Tibial artery (tissue), 4 donors: ENCODE measurements around the gene CAMTA1.

Experiments used
- DNase-seq, 2 donors: peaks; one replicate each; pipeline ENCODE4 v3.0.0-alpha.2; 2019
- H3K27ac ChIP-seq, 2 donors: fragments of 200-600 bp; sonication (generic) in 1 of 2; 1 replicate in 1 of 2; 2 replicates in 1 of 2; pipeline ENCODE4 v1.5.1; 2018 to 2019; ENCODE audit warnings: mild to moderate bottlenecking in 1 of 2
- H3K27me3 ChIP-seq, 2 donors: fragments of 200-600 bp; sonication (generic) in 1 of 2; one replicate each; pipeline versions ENCODE4 v1.5.1 to v1.6.0; 2016 to 2019
- H3K36me3 ChIP-seq, 3 donors: fragments of 200-600 bp; sonication (generic) in 2 of 3; one replicate each; pipeline ENCODE4 v1.5.1; 2016 to 2019; ENCODE audit warnings: mild to moderate bottlenecking in 2 of 3
- H3K4me1 ChIP-seq, 4 donors: fragments of 200-600 bp; sonication (generic) in 2 of 4; 1 replicate in 3 of 4; 2 replicates in 1 of 4; pipeline ENCODE4 v1.5.1; 2016 to 2019
- H3K4me3 ChIP-seq, 2 donors: fragments of 200-600 bp; sonication (generic) in 1 of 2; 1 replicate in 1 of 2; 2 replicates in 1 of 2; pipeline ENCODE4 v1.5.1; 2018 to 2019; ENCODE audit warnings: mild to moderate bottlenecking in 2 of 2
- H3K9me3 ChIP-seq, 3 donors: fragments of 200-600 bp; sonication (generic) in 1 of 3; one replicate each; pipeline ENCODE4 v1.5.1; 2016 to 2019
- intact Hi-C: fragments of 100-400 bp; cut with DNase I; formaldehyde crosslinking; loops from one replicate; pipeline ENCODE4 v1.15.0; 2023; ENCODE audit warnings: low total_unique reads
- TF ChIP-seq, protein P1 (sequence below), 2 experiments: fragments of 200-600 bp in 1 of 2; fragments of 450-650 bp in 1 of 2; IDR thresholded peaks; one replicate each; pipeline ENCODE4 v1.5.1; 2017 to 2019; ENCODE audit warnings: antibody characterized with exemption in 2 of 2, mild to moderate bottlenecking in 1 of 2, moderate library complexity in 1 of 2

CAMTA1 gene

DNA sequence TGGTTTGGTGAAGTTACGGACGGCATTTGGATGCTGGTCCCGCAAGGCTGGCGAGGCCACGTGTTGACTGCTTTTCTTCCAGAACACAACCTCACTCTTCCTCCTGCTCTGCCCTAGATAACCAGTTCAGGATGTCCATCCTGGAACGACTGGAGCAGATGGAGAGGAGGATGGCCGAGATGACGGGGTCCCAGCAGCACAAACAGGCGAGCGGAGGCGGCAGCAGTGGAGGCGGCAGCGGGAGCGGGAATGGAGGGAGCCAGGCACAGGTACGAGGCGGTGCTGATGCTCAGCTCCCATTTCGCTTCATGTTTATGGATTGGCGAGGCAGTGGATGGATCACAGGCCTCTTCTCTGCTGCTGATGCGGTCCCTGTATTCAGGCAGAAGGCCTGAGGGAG is 947.1 kb downstream of the CAMTA1 start:
- Histone ChIP-seq H3K4me1 (no peaks in the 10 kb centered on the region), H3K27me3 (peaks cover 0 to 4% of the 10 kb centered on the region in 2 donors), H3K36me3 (peaks cover 0 to 15% (median 0%) of the 10 kb centered on the region in 3 donors), H3K4me3 (no peak overlapping the region), H3K9me3 (no peaks in the 10 kb centered on the region), H3K27ac (no peak overlapping the region)
- DNase-seq, result no peak
- intact Hi-C loops, result no loop called here
- TF ChIP-seq, protein P1, sequence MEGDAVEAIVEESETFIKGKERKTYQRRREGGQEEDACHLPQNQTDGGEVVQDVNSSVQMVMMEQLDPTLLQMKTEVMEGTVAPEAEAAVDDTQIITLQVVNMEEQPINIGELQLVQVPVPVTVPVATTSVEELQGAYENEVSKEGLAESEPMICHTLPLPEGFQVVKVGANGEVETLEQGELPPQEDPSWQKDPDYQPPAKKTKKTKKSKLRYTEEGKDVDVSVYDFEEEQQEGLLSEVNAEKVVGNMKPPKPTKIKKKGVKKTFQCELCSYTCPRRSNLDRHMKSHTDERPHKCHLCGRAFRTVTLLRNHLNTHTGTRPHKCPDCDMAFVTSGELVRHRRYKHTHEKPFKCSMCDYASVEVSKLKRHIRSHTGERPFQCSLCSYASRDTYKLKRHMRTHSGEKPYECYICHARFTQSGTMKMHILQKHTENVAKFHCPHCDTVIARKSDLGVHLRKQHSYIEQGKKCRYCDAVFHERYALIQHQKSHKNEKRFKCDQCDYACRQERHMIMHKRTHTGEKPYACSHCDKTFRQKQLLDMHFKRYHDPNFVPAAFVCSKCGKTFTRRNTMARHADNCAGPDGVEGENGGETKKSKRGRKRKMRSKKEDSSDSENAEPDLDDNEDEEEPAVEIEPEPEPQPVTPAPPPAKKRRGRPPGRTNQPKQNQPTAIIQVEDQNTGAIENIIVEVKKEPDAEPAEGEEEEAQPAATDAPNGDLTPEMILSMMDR (IDR thresholded peaks at IDR 0.05), result no peak

DNA sequence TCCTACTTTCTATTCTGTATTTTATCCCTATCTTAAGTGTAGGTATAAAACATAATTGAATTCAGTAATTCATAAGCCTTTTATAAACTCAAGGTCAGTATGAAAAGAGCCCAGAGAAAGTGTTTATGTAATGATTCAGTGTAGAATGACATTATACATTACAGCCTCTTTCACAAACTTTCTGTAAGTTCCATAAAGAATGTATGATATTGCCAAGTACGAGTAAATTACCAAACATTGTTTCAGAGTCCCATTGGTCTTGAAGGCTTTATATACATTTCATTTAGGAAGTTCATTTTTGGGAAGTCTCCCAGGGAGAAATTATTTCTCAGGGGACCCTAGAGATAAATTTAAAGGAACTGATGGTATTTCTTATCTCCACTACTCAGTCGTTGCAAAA is 948.0 kb downstream of the CAMTA1 start:
- TF ChIP-seq, protein P1 (IDR thresholded peaks at IDR 0.05), result no peak
- no peak overlapping the region for H3K4me3 ChIP-seq
- H3K4me1 ChIP-seq, result no peaks in the 10 kb centered on the region
- peaks cover 0 to 24% (median 3%) of the 10 kb centered on the region in 3 donors for H3K36me3 ChIP-seq
- H3K27ac ChIP-seq, result no peak overlapping the region
- H3K27me3 ChIP-seq, result peaks cover 0 to 4% of the 10 kb centered on the region in 2 donors
- H3K9me3 ChIP-seq, result no peaks in the 10 kb centered on the region
- intact Hi-C loops, result no loop called here
- DNase-seq, result no peak

DNA sequence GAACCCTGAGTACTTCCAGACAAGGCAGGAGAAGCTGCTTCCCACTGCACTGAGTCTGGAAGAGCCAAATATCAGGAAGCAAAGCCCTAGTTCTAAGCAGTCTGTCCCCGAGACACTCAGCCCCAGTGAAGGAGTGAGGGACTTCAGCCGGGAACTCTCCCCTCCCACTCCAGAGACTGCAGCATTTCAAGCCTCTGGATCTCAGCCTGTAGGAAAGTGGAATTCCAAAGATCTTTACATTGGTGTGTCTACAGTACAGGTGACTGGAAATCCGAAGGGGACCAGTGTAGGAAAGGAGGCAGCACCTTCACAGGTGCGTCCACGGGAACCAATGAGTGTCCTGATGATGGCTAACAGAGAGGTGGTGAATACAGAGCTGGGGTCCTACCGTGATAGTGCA is 952.8 kb downstream of the CAMTA1 start:
- Histone ChIP-seq H3K9me3 (no peaks in the 10 kb centered on the region), H3K36me3 (peaks cover 0 to 26% (median 7%) of the 10 kb centered on the region in 3 donors), H3K27me3 (no peaks in the 10 kb centered on the region), H3K27ac (no peak overlapping the region), H3K4me3 (no peak overlapping the region), H3K4me1 (no peaks in the 10 kb centered on the region)
- TF ChIP-seq, protein P1 (IDR thresholded peaks at IDR 0.05), result no peak
- intact Hi-C loops, result no loop called here
- DNase-seq, result no peak

DNA sequence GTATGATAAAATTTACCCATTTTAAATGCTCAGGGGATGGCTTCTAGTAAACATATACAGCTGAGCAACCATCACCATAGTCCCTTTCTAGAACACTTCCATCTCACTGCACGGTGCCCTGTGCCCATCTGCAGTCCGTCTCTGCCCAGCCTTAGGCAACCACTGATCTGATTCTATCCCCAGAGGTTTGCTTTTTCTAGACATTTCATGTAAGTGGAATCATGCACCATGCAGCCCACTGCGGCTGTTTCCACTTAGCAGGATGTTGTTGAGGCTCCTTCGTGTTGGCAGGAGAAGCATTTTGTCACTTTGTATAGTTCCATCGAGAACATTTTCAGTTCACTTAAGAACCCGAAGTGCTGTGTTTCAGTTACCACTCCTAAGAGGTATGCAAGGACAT is 958.1 kb downstream of the CAMTA1 start:
- Histone ChIP-seq H3K4me3 (no peak overlapping the region), H3K27ac (no peak overlapping the region), H3K36me3 (peaks cover 0 to 8% (median 7%) of the 10 kb centered on the region in 3 donors), H3K27me3 (no peaks in the 10 kb centered on the region), H3K4me1 (no peaks in the 10 kb centered on the region), H3K9me3 (no peaks in the 10 kb centered on the region)
- no peak for DNase-seq
- intact Hi-C loops, result no loop called here
- TF ChIP-seq, protein P1 (IDR thresholded peaks at IDR 0.05), result no peak

DNA sequence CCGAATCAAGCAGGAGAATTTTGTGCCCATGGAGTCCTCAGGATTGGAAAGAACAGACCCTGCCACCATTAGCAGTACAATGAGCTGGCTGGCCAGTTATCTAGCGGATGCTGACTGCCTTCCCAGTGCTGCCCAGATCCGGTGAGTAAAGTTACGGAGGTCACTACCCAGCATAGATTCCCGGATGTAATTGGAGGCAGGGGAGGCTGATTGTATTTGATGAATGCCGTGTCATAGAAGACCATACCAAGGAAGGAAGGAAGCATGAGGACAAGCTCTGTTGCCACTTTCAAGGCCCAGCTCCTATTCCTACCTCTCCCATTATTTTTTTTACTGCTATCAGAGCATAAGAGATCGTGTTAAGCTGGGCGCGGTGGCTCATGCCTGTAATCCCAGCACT is 959.6 kb downstream of the CAMTA1 start:
- intact Hi-C loops, result no loop called here
- no peaks in the 10 kb centered on the region for H3K27me3 ChIP-seq
- H3K4me1 ChIP-seq, result no peaks in the 10 kb centered on the region
- DNase-seq, result no peak
- no peak overlapping the region for H3K27ac ChIP-seq
- H3K9me3 ChIP-seq, result no peaks in the 10 kb centered on the region
- TF ChIP-seq, protein P1 (IDR thresholded peaks at IDR 0.05), result no peak
- H3K36me3 ChIP-seq, result peaks cover 0 to 7% (median 4%) of the 10 kb centered on the region in 3 donors
- H3K4me3 ChIP-seq, result no peak overlapping the region

DNA sequence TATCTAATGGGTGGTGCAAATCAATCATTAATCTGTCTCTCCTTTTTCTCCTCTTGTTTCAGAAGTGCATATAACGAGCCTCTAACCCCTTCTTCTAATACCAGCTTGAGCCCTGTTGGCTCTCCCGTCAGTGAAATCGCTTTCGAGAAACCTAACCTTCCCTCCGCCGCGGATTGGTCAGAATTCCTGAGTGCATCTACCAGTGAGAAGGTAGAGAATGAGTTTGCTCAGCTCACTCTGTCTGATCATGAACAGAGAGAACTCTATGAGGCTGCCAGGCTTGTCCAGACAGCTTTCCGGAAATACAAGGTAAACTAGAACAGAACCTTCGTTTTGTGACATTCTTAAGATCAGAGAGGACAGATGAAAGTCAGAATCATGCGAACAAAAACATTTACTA is 960.5 kb downstream of the CAMTA1 start:
- Histone ChIP-seq H3K27ac (no peak overlapping the region), H3K4me1 (no peaks in the 10 kb centered on the region), H3K36me3 (peaks cover 0 to 7% (median 4%) of the 10 kb centered on the region in 3 donors), H3K4me3 (no peak overlapping the region), H3K27me3 (no peaks in the 10 kb centered on the region), H3K9me3 (no peaks in the 10 kb centered on the region)
- intact Hi-C loops, result no loop called here
- TF ChIP-seq, protein P1 (IDR thresholded peaks at IDR 0.05), result no peak
- no peak for DNase-seq
